ENCODE results near the gene SLC9A5.

SLC9A5 gene

GRCh38 chr16:67257486-67258160, 8.8 kb downstream of the SLC9A5 start:
- no peak for DNase-seq (ENCODE audit: low spot score)

DNA sequence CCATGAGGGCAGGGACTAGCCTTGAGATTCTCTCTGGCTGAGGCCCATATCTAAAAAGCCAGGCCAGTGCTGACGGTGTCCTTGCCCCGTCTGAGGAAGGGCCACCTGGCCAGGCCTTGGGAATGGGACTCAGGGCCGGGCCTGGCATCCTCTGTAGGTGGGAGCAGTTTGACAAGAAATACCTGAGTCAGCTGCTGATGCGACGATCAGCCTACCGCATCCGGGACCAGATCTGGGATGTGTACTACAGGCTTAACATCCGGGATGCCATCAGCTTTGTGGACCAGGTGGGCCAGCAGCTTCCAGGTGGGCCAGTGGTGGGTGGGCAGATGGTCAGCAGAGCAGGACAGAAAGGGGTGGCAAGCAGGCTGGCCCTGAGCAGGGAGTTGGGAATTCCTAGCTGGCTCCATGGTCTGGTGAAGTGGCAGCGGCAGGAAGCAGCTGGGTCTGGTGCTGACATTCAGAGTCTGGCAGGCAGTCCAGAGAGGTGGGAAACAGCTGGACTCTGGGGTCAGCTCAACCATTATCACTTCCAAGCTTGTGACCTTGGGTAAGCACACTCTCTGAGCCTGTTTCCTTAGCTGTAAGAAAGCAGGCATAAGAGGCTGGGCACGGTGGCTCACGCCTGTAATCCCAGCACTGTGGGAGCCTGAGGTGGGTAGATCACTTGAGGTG, 9.5 kb downstream of the SLC9A5 start:
- DNase-seq (ENCODE audit: low spot score) = no peak

- DNase-seq (ENCODE audit: low spot score) = no peak
Observed at GRCh38 chr16:67259705-67260104, 10.9 kb downstream of the SLC9A5 start.

GRCh38 chr16:67260426-67261063, 11.8 kb downstream of the SLC9A5 start:
- no peak for DNase-seq (ENCODE audit: low spot score)

GRCh38 chr16:67263201-67263600, 14.4 kb downstream of the SLC9A5 start:
- DNase-seq (ENCODE audit: low spot score) = no peak

- no peak for DNase-seq (ENCODE audit: low spot score)
Observed at GRCh38 chr16:67264277-67264676, 15.5 kb downstream of the SLC9A5 start.

- DNase-seq (ENCODE audit: low spot score) = no peak
Observed at GRCh38 chr16:67264866-67265265, 16.1 kb downstream of the SLC9A5 start.

DNA sequence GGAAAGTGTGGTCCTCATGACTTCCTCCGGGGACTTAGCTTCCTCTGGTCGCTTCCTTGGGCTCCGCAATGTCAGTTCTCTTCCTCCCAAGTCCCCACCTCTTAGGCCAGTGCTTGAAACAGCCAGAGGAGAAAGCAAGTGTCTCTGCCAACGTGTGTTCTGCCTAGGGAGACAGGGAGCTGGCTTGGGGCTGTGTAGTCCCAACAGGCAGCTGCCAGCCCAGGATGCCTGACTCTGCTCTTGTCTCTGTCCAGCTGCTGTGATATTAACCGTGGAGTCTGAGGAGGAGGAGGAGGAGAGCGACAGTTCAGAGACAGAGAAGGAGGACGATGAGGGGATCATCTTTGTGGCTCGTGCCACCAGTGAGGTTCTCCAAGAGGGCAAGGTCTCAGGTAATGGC, 17.1 kb downstream of the SLC9A5 start:
- no peak for DNase-seq (ENCODE audit: low spot score)

DNA sequence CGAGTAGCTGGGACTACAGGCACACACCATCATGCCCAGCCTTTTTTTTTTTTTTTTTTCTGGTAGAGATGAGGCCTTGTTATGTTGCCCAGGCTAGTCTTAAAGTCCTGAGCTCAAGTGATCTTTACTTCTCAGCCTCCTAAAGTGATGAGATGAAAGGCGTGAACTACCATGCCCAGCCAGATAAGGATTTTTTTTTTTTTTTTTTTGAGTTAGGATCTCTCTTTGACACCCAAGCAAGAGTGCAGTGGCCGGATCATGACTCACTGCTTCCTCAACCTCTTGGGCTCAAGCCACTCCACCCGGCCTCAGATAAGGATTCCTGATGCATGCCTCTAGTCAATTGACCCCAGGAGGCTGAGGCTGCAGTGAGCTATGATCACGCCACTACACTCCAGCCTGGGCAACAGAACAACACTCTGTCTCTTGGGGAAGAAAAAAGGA, 19.4 kb downstream of the SLC9A5 start:
- DNase-seq (ENCODE audit: low spot score) = peak; percentile 45

DNA sequence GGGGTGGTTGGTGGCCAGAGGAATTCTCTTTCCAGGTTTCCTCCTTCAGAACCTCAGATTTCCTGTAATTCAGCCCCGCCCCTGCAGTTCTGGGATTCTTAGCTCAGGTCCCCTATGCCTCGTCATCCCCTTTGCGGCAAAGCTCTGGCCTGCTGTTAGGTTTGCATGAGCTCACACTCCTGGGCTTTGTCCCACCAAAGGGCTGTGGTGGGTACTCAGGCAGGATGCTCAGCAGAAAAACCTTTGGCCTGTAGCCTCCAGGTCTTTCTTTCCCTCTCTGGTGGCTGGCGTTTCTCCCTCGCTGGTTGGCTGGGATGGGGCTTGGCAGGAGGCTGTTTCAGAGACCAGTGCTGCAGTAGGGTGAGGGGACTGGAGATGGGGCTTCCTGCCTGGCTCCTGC, 21.0 kb downstream of the SLC9A5 start:
- DNase-seq (ENCODE audit: low spot score) = no peak

DNA sequence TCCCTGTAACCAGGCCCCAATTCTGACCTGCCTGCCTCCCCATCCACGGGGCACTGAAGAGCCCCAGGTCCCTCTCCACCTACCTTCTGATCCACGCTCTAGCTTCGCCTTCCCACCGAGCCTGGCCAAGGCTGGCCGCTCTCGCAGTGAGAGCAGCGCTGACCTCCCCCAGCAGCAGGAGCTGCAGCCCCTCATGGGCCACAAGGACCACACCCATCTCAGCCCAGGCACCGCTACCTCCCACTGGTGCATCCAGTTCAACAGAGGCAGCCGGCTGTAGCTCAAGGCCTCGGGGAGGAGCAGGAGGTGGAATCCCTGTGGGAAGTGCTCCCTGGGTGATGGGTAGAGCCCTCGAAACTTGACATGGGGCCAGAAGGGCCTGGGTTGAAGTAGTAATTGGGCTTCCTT, 22.2 kb downstream of the SLC9A5 start:
- DNase-seq (ENCODE audit: low spot score) = no peak

DNA sequence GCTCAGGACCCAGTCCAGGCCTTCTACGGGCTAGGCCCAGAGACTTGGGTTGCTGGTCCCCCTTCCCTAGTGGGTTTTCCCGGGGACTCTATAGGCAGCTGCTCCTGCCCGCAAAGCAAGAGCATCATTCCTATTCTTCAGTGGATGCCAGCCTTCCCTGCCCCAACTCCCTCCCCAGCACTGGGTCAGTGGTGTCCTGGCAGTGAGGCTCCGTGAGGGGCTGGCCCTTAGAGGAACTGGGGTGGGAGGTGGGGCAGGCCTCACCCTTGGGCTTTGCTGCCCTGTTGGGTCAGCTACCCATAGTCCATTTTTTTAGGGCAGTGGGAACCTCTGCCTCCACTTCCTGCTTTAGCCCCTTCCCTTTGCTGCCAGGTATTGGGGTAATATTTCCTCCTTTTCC, 22.7 kb downstream of the SLC9A5 start:
- DNase-seq (ENCODE audit: low spot score) = no peak

DNA sequence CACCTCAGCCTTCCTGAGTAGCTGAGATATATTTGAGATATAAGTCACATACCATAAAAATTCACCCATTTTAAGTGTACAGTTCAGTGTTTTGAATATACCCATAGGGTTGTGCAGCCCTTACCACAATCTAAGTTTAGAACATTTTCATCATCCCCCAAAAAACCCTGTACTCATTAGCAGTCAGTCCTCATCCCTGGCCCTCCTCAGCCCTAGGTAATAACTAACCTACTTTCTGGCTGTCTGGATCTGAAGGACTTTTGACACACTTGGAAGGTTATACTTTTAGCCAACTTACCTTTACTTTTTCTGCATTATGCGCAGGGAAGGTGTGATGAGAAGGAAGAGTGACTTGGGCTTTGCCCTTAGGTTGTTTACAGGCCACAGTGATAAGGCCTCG, 26.5 kb downstream of the SLC9A5 start:
- no peak for DNase-seq (ENCODE audit: low spot score)

GRCh38 chr16:67277294-67277998, 28.7 kb downstream of the SLC9A5 start:
- peak; percentile 71 for DNase-seq (ENCODE audit: low spot score)

DNA sequence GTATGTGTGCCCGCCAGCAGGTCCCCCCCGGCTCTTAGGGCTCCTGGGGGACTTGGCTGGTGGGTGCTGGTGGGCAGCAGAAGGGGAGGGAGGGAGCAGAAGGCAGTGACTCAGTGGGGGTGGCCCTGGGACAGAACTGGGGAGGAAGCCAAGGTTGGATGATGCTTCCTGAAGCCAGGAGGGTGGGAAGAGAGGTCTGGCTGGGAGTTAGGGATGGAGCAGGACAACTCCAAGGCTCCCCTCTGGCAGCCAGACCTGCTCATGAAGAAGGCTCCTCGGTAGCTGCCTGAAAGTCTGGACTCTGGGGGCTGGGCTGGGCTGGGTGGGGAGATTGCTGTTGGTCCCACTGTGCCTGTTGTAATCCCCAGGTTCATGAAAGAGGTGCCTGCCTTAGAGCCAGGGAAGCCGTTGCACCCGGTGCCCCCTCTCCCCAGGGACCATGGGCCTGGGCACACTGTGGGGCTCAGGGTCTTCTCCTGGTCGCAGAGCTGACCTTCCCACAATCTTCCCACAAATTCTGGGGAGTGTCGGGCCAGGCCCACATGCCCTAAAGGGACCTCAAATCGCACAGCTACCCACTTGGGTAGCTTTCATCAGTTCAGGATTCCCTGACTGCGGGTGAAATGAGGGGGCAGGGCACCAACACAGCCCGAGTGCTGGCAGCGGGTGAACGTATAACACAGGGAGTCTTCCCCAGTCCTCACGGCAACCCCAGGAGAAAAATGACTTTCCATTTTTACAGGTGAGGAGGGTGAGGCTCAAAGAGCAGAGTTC, 29.4 kb downstream of the SLC9A5 start:
- peak; percentile 5 for DNase-seq (ENCODE audit: low spot score)

- peak; percentile 31 for DNase-seq (ENCODE audit: low spot score)
Observed at GRCh38 chr16:67278773-67279295, 30.1 kb downstream of the SLC9A5 start.

DNA sequence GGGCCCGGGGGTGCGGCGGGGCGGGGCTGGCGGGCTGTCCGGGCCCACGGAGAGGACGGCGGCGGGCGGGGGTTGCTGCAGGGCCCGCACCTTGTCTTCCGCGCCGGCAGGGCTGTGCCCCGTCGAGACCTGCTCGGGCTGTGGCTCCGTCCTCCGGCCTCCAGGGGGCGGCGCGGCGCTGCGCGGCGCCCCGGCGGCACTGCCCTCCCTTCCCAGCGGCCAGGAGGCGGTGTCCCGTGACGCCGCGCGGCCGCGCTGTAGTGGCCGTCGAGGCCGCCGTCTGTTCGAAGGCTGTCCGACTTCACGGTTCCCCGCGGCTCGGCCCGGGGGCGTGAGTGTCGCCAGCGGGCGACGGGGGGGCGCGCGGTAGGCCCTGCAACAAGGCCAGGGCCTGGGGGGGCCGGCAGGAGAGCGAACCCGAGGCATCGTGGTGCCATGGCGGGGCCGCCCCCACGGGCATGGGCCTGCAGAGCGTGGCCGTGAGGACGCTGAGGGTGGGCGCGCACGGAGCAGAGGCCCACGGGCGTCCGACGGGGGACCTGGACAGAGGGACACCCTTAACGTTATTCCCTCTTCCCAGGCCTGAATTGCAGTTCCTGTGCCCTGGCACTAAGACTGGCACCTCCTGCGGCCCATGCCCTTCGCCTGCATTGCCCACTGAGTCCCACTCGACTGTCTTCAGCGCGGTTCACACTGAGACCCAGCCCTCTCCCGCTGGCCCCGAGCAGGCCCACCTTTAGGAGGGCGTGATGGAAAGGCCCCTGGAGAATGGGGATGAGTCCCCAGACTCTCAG, 30.7 kb downstream of the SLC9A5 start, which contains the start of gene PLEKHG4:
TSS of gene PLEKHG4 (plus strand) at position 237 of the 794 bp plus-strand sequence. CDS start at position 750, 513 bp downstream.
- DNase-seq (ENCODE audit: low spot score) = peak; percentile 90

- DNase-seq (ENCODE audit: low spot score) = no peak
Observed at GRCh38 chr16:67280090-67281015, 31.6 kb downstream of the SLC9A5 start.
